Activated T-helper 1 cell treated with anti-CD3 and anti-CD28 coated beads, Interleukin-12 subunit alpha, Interleukin-12 subunit beta, Interleukin-2, Interleukin-4 antibody, amounts not matched to agents 30 ng/mL and 10 ng/mL and 1 ng/mL, durations not matched to agents 14 hours and 24 hours and 36 hours (primary cell): ENCODE measurements around the gene PPP2R5C. TPM values are rescaled to one million over a fixed set of nuclear protein-coding genes. Genes with fewer than 3 reads are reported as not detected.

Source experiments
- DNase-seq: peaks from one replicate; pipeline ENCODE4 v3.0.0; 2021; ENCODE audit warnings: low spot score
- H3K27ac Mint-ChIP-seq: one replicate; pipeline ENCODE4 v1.8.0; 2021; ENCODE audit warnings: mild to moderate bottlenecking, mixed read lengths
- H3K27me3 Mint-ChIP-seq: one replicate; pipeline ENCODE4 v1.8.0; 2022; ENCODE audit warnings: mild to moderate bottlenecking, moderate library complexity, mixed read lengths; ENCODE audit not compliant: insufficient read depth
- H3K36me3 Mint-ChIP-seq: one replicate; pipeline ENCODE4 v1.8.0; 2021; ENCODE audit warnings: low read depth, mixed read lengths
- H3K4me1 Mint-ChIP-seq: one replicate; pipeline ENCODE4 v1.8.0; 2021; ENCODE audit warnings: low read depth, mixed read lengths
- H3K4me3 Mint-ChIP-seq: one replicate; pipeline ENCODE4 v1.8.0; 2021; ENCODE audit warnings: mild to moderate bottlenecking, moderate library complexity, mixed read lengths
- H3K9me3 Mint-ChIP-seq: one replicate; pipeline ENCODE4 v1.8.0; 2021; ENCODE audit warnings: mixed read lengths
- intact Hi-C: fragments of 100-400 bp; cut with micrococcal nuclease; formaldehyde crosslinking; loops from one replicate; pipeline ENCODE4 v1.15.1; 2024
- total RNA-seq: library from RNA; stranded (reverse); gene quantifications from 2 replicates; pipeline ENCODE4 v1.2.3, GENCODE V29; 2022

The PPP2R5C gene
- total RNA-seq, 1 donor from 2014 or later, result 157 TPM

GRCh38 chr14:101909371-101910096 is 148.0 kb downstream of the PPP2R5C start:
- no peaks in the 10 kb centered on the region for H3K9me3 Mint-ChIP-seq
- no peaks in the 10 kb centered on the region for H3K27me3 Mint-ChIP-seq
- H3K4me3 Mint-ChIP-seq, result no peak overlapping the region
- H3K4me1 Mint-ChIP-seq, result no peaks in the 10 kb centered on the region
- H3K36me3 Mint-ChIP-seq, result peaks cover 50% of the 10 kb centered on the region
- no peak overlapping the region for H3K27ac Mint-ChIP-seq
- DNase-seq, result no peak
- intact Hi-C loops, result no loop called here

GRCh38 chr14:101912841-101913240 is 151.3 kb downstream of the PPP2R5C start:
- no peaks in the 10 kb centered on the region for H3K27me3 Mint-ChIP-seq
- no peak for DNase-seq
- no peaks in the 10 kb centered on the region for H3K9me3 Mint-ChIP-seq
- H3K4me3 Mint-ChIP-seq, result no peak overlapping the region
- H3K36me3 Mint-ChIP-seq, result peaks cover 35% of the 10 kb centered on the region
- no peak overlapping the region for H3K27ac Mint-ChIP-seq
- no peaks in the 10 kb centered on the region for H3K4me1 Mint-ChIP-seq
- intact Hi-C loops, result no loop called here

GRCh38 chr14:101914083-101914482 is 152.6 kb downstream of the PPP2R5C start:
- Mint-ChIP-seq H3K9me3 (no peaks in the 10 kb centered on the region), H3K27me3 (no peaks in the 10 kb centered on the region), H3K4me1 (no peaks in the 10 kb centered on the region), H3K36me3 (peaks cover 32% of the 10 kb centered on the region), H3K27ac (peak overlapping the region; percentile 53), H3K4me3 (no peak overlapping the region)
- DNase-seq, result no peak
- intact Hi-C loops, result no loop called here

- no peak for DNase-seq
- peaks cover 28% of the 10 kb centered on the region for H3K36me3 Mint-ChIP-seq
- H3K27me3 Mint-ChIP-seq, result no peaks in the 10 kb centered on the region
- no peaks in the 10 kb centered on the region for H3K4me1 Mint-ChIP-seq
- peak overlapping the region; percentile 29 for H3K27ac Mint-ChIP-seq
- intact Hi-C loops, result no loop called here
- H3K4me3 Mint-ChIP-seq, result no peak overlapping the region
- no peaks in the 10 kb centered on the region for H3K9me3 Mint-ChIP-seq
These were observed 154.6 kb downstream of the PPP2R5C start for GRCh38 chr14:101915871-101916815.

- Mint-ChIP-seq H3K4me1 (no peaks in the 10 kb centered on the region), H3K9me3 (no peaks in the 10 kb centered on the region), H3K4me3 (no peak overlapping the region), H3K27ac (no peak overlapping the region), H3K36me3 (peaks cover 31% of the 10 kb centered on the region), H3K27me3 (no peaks in the 10 kb centered on the region)
- intact Hi-C loops, result no loop called here
- no peak for DNase-seq
These were observed 155.4 kb downstream of the PPP2R5C start for GRCh38 chr14:101916816-101917412.

- DNase-seq, result no peak
- Mint-ChIP-seq H3K4me3 (no peak overlapping the region), H3K27me3 (no peaks in the 10 kb centered on the region), H3K4me1 (no peaks in the 10 kb centered on the region), H3K27ac (no peak overlapping the region), H3K9me3 (no peaks in the 10 kb centered on the region), H3K36me3 (peaks cover 25% of the 10 kb centered on the region)
- intact Hi-C loops, result no loop called here
These were observed 156.0 kb downstream of the PPP2R5C start for GRCh38 chr14:101917413-101918017.

GRCh38 chr14:101918065-101918989 is 156.8 kb downstream of the PPP2R5C start:
- intact Hi-C loops, result no loop called here

GRCh38 chr14:101920271-101920670 is 158.8 kb downstream of the PPP2R5C start:
- Mint-ChIP-seq H3K4me3 (no peak overlapping the region), H3K9me3 (no peaks in the 10 kb centered on the region), H3K27ac (no peak overlapping the region), H3K27me3 (no peaks in the 10 kb centered on the region), H3K36me3 (peaks cover 16% of the 10 kb centered on the region), H3K4me1 (no peaks in the 10 kb centered on the region)
- intact Hi-C loops, result no loop called here
- no peak for DNase-seq

More at GRCh38 chr14:101918065-101918989, 156.8 kb downstream of the PPP2R5C start:
- Mint-ChIP-seq H3K4me3 (no peak overlapping the region), H3K9me3 (no peaks in the 10 kb centered on the region), H3K27me3 (no peaks in the 10 kb centered on the region), H3K27ac (no peak overlapping the region), H3K4me1 (no peaks in the 10 kb centered on the region), H3K36me3 (peaks cover 24% of the 10 kb centered on the region)
- DNase-seq, result no peak

- DNase-seq, result no peak
- no peak overlapping the region for H3K27ac Mint-ChIP-seq
- H3K4me3 Mint-ChIP-seq, result no peak overlapping the region
- no peaks in the 10 kb centered on the region for H3K4me1 Mint-ChIP-seq
- peaks cover 18% of the 10 kb centered on the region for H3K36me3 Mint-ChIP-seq
- no peaks in the 10 kb centered on the region for H3K9me3 Mint-ChIP-seq
- H3K27me3 Mint-ChIP-seq, result no peaks in the 10 kb centered on the region
- intact Hi-C loops, result no loop called here
These were observed 161.4 kb downstream of the PPP2R5C start for GRCh38 chr14:101922866-101923265.

GRCh38 chr14:101925152-101925551 is 163.6 kb downstream of the PPP2R5C start:
- no peak for DNase-seq
- no peaks in the 10 kb centered on the region for H3K27me3 Mint-ChIP-seq
- no peaks in the 10 kb centered on the region for H3K4me1 Mint-ChIP-seq
- H3K4me3 Mint-ChIP-seq, result no peak overlapping the region
- H3K9me3 Mint-ChIP-seq, result no peaks in the 10 kb centered on the region
- peaks cover 12% of the 10 kb centered on the region for H3K36me3 Mint-ChIP-seq
- intact Hi-C loops, result no loop called here
- no peak overlapping the region for H3K27ac Mint-ChIP-seq

- H3K36me3 Mint-ChIP-seq, result peaks cover 8% of the 10 kb centered on the region
- no peak overlapping the region for H3K27ac Mint-ChIP-seq
- H3K27me3 Mint-ChIP-seq, result no peaks in the 10 kb centered on the region
- intact Hi-C loops, result no loop called here
- H3K4me1 Mint-ChIP-seq, result no peaks in the 10 kb centered on the region
- no peaks in the 10 kb centered on the region for H3K9me3 Mint-ChIP-seq
- H3K4me3 Mint-ChIP-seq, result no peak overlapping the region
- no peak for DNase-seq
These were observed 164.6 kb downstream of the PPP2R5C start for GRCh38 chr14:101926085-101926484.

- intact Hi-C loops, result no loop called here
- Mint-ChIP-seq H3K4me1 (no peaks in the 10 kb centered on the region), H3K4me3 (no peak overlapping the region), H3K9me3 (no peaks in the 10 kb centered on the region), H3K27me3 (no peaks in the 10 kb centered on the region), H3K27ac (no peak overlapping the region), H3K36me3 (peaks cover 6% of the 10 kb centered on the region)
- no peak for DNase-seq
These were observed 165.1 kb downstream of the PPP2R5C start for GRCh38 chr14:101926620-101927019.
